Body of pancreas (tissue), 4 donors: ENCODE measurements around the gene OR52I2.

ENCODE experiments used
- CTCF ChIP-seq, 7 experiments: fragments of 450-650 bp in 4 of 7; fragments of 200-600 bp in 3 of 7; sonication (generic) in 3 of 7; IDR thresholded peaks; one replicate each; pipeline ENCODE4 v1.5.1; 2016 to 2019; ENCODE audit warnings: antibody characterized with exemption in 7 of 7
- POLR2A ChIP-seq, 3 donors: fragments of 450-650 bp; IDR thresholded peaks; one replicate each; pipeline ENCODE4 v1.6.1; 2016; ENCODE audit warnings: antibody characterized with exemption in 3 of 3, mild to moderate bottlenecking in 2 of 3

GRCh38 chr11:4641501-4641900 lies 60.0 kb downstream of the OR52I2 start:
- TF ChIP-seq CTCF (IDR thresholded peaks at IDR 0.05) = no peak
- no peak for TF ChIP-seq POLR2A (IDR thresholded peaks at IDR 0.05)
